Adrenal gland (tissue), 12 donors: ENCODE measurements around the gene GMPPA. TPM values are rescaled to one million over a fixed set of nuclear protein-coding genes. Genes with fewer than 3 reads are reported as not detected.

Experiments used
- DNase-seq, 7 donors: peaks; one replicate each; pipeline ENCODE4 v3.0.0-alpha.2; 2019 to 2020
- H3K27ac ChIP-seq, 5 donors: fragments of 200-600 bp; sonication (generic) in 4 of 5; 1 replicate in 3 of 5; 2 replicates in 2 of 5; pipeline versions ENCODE4 v1.5.1 to v1.8.0; 2016 to 2020; ENCODE audit warnings: mild to moderate bottlenecking in 1 of 5
- H3K27me3 ChIP-seq: fragments of 200-600 bp; 2 replicates; pipeline ENCODE4 v1.8.0; 2021
- H3K36me3 ChIP-seq, 2 donors: fragments of 200-600 bp; replicated peaks in 1 of 2; 1 replicate in 1 of 2; 2 replicates in 1 of 2; pipeline versions ENCODE4 v1.5.1 to v1.8.0; 2018 to 2022
- H3K4me1 ChIP-seq, 2 donors: fragments of 200-600 bp; replicated peaks in 1 of 2; 1 replicate in 1 of 2; 2 replicates in 1 of 2; pipeline versions ENCODE4 v1.5.1 to v1.8.0; 2018 to 2021
- H3K4me3 ChIP-seq, 4 donors: fragments of 200-600 bp; sonication (generic) in 3 of 4; one replicate each; pipeline ENCODE4 v1.5.1; 2016 to 2018
- H3K9me3 ChIP-seq, 3 donors: fragments of 200-600 bp; sonication (generic) in 1 of 3; replicated peaks in 1 of 3; 1 replicate in 2 of 3; 2 replicates in 1 of 3; pipeline versions ENCODE4 v1.5.1 to v1.8.0; 2016 to 2021
- CTCF ChIP-seq, 6 experiments: fragments of 450-650 bp in 4 of 6; fragments of 200-600 bp in 2 of 6; sonication (generic) in 1 of 6; IDR thresholded peaks; 1 replicate in 5 of 6; 2 replicates in 1 of 6; pipeline versions ENCODE4 v1.5.1 to v1.8.0; 2016 to 2021; ENCODE audit warnings: antibody characterized with exemption in 6 of 6, mild to moderate bottlenecking in 2 of 6, moderate library complexity in 1 of 6
- POLR2A ChIP-seq, 2 donors: fragments of 450-650 bp; IDR thresholded peaks; one replicate each; pipeline ENCODE4 v1.6.1; 2017; ENCODE audit warnings: antibody characterized with exemption in 2 of 2, mild to moderate bottlenecking in 2 of 2, moderate library complexity in 1 of 2
- WGBS, 4 donors: extraction: QIAGEN DNeasy Blood & Tissue Kit in 2 of 4; methylation state at CpG; one replicate each; pipeline versions ENCODE4 v1.1.5 to v1.1.7; 2013 to 2017; 5-methylcytosine and 5-hydroxymethylcytosine counted together
- intact Hi-C, 2 donors: fragments of 100-400 bp; cut with DNase I; formaldehyde crosslinking; loops; one replicate each; pipeline versions ENCODE4 v1.14.1 to v1.15.0; 2022 to 2023
- polyA plus RNA-seq, 3 donors: library from polyadenylated mRNA; stranded (reverse); fragments of 200-250 nt in 2 of 3; fragments of 350-450 nt in 1 of 3; fragmentation: Illumina TruSeq in 1 of 3; extraction: RNeasy Lipid Tissue Mini Kit (QIAGEN cat#74804) in 1 of 3; gene quantifications; one replicate each; pipeline ENCODE4 v1.2.3, GENCODE V29; 2013 to 2014
- total RNA-seq, 9 donors: library from RNA; depleted of rRNA in 4 of 9; stranded (reverse); fragments of >200 nt in 4 of 9; fragments of 120-200 nt in 1 of 9; fragmentation: NEBNext Ultra II Directional in 1 of 9; extraction: Animal tissue kit (Norgen Biotek cat#: 25700) in 1 of 9; gene quantifications; one replicate each; pipeline versions ENCODE4 v1.1.0 to v1.2.4, GENCODE V29; 2013 to 2023
- donor health status: healthy with polysubstance abuse.
- donor health status: Bipolar disorder and iron deficiency.
- donor health status: DM: yes; HTN: yes; CAD: no.
- donor health status: DM: no; HTN: no; CAD: no.
- donor health status: DM: no; HTN: no; CAD: no.
- donor health status: DM: yes; HTN: yes; CAD: no.

GMPPA gene
- total and polyA plus RNA-seq, 12 donors: 23.0 to 72.2 (median 35.3) TPM

- Histone ChIP-seq H3K4me3 (no peak overlapping the region), H3K36me3 (no peaks in the 10 kb centered on the region), H3K27me3 (no peaks in the 10 kb centered on the region), H3K4me1 (no peaks in the 10 kb centered on the region), H3K9me3 (no peaks in the 10 kb centered on the region), H3K27ac (no peak overlapping the region)
- DNase-seq: no peak
- TF ChIP-seq CTCF (IDR thresholded peaks at IDR 0.05) (no peak), POLR2A (IDR thresholded peaks at IDR 0.05) (no peak)
- WGBS, 4 donors: 7 to 21% (median 9%) methylated on average over 7 to 16 of the region's 16 CpGs
- intact Hi-C loops: loop anchor here (5.0 to 10.0 kb wide), 2 partner anchors 51 to 72 kb away; no protein-coding TSS in a partner anchor
Measured at GRCh38 chr2:219476652-219477151, 22.0 kb upstream of the GMPPA start.

- Histone ChIP-seq H3K9me3 (no peaks in the 10 kb centered on the region), H3K36me3 (no peaks in the 10 kb centered on the region), H3K27ac (no peak overlapping the region), H3K4me1 (no peaks in the 10 kb centered on the region), H3K27me3 (no peaks in the 10 kb centered on the region), H3K4me3 (no peak overlapping the region)
- 68 to 83% (median 78%) methylated on average over 10 to 13 of the region's 13 CpGs for WGBS, 4 donors
- no peak for DNase-seq
- no peak for TF ChIP-seq CTCF (IDR thresholded peaks at IDR 0.05)
- no peak for TF ChIP-seq POLR2A (IDR thresholded peaks at IDR 0.05)
- intact Hi-C loops: loop anchor here (5.0 to 10.0 kb wide), 2 partner anchors 50 to 72 kb away; no protein-coding TSS in a partner anchor
Measured at GRCh38 chr2:219477179-219477578, 21.5 kb upstream of the GMPPA start.

DNA sequence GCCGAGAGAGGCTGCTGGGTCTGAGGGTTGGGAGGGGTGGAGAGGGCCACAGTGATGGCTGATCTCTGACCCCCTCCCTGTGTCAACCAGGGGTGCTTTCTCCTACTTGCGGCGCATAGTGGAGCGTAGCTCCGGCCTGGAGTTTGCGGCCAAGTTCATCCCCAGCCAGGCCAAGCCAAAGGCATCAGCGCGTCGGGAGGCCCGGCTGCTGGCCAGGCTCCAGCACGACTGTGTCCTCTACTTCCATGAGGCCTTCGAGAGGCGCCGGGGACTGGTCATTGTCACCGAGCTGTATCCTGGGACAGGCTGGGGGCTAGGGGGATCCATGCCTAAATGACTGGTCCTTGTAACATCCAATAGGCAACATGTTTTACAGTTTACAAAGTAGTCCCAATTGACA is 20.9 kb upstream of the GMPPA start:
- no peak for DNase-seq
- TF ChIP-seq CTCF (IDR thresholded peaks at IDR 0.05): no peak
- TF ChIP-seq POLR2A (IDR thresholded peaks at IDR 0.05): no peak
- intact Hi-C loops: loop anchor here (5.0 to 10.0 kb wide), 2 partner anchors 49 to 73 kb away; no protein-coding TSS in a partner anchor
- Histone ChIP-seq H3K4me1 (no peaks in the 10 kb centered on the region), H3K9me3 (no peaks in the 10 kb centered on the region), H3K4me3 (no peak overlapping the region), H3K36me3 (no peaks in the 10 kb centered on the region), H3K27ac (no peak overlapping the region), H3K27me3 (no peaks in the 10 kb centered on the region)
- WGBS, 4 donors: 76 to 88% (median 82%) methylated on average over 14 to 15 of the region's 15 CpGs

DNA sequence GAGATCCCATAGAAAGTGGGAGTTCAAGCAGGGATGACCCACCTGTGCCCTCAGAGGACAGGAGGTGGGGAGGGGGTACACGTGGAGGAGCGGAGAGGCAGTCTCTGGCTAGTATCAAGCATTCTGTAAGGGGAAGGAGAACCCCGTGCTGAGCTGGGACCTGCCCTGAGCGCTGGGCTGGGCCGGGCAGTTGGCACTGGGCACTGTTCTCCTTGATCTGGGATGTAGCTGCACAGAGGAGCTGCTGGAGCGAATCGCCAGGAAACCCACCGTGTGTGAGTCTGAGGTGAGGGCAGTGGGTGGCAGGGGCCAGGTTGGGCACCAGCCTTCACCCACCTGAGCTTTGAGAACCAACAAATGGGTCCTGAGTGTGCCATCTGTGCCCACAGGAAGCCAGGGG is 19.8 kb upstream of the GMPPA start:
- Histone ChIP-seq H3K27me3 (peaks cover 7% of the 10 kb centered on the region), H3K27ac (no peak overlapping the region), H3K9me3 (no peaks in the 10 kb centered on the region), H3K4me1 (no peaks in the 10 kb centered on the region), H3K4me3 (no peak overlapping the region), H3K36me3 (no peaks in the 10 kb centered on the region)
- no peak for DNase-seq
- intact Hi-C loops: loop anchor here (5.0 to 10.0 kb wide), 2 partner anchors 48 to 74 kb away; no protein-coding TSS in a partner anchor
- WGBS, 4 donors: 71 to 84% (median 83%) methylated on average over 8 of the region's 8 CpGs
- no peak for TF ChIP-seq CTCF (IDR thresholded peaks at IDR 0.05)
- TF ChIP-seq POLR2A (IDR thresholded peaks at IDR 0.05): no peak
